H9 (cell line): ENCODE measurements around the gene LRRN4CL. TPM values are rescaled to one million over a fixed set of nuclear protein-coding genes. Genes with fewer than 3 reads are reported as not detected.
A peak's percentile ranks its signal among the peaks of the same experiment; 100 is the strongest.

Experiments used
- DNase-seq: peaks from one replicate; pipeline ENCODE4 v3.0.0-alpha.2; 2017
- H2AFZ ChIP-seq: one replicate; pipeline ENCODE4 v1.6.1; 2013; ENCODE audit warnings: mild to moderate bottlenecking, low read length, control low read depth, moderate library complexity
- H2AK5ac ChIP-seq: 2 replicates; pipeline ENCODE4 v1.6.1; 2013; ENCODE audit warnings: low read length, control low read depth, mixed read lengths; ENCODE audit not compliant: insufficient read length
- H2BK120ac ChIP-seq: one replicate; pipeline ENCODE4 v1.6.1; 2013; ENCODE audit warnings: low read depth, mild to moderate bottlenecking, low read length, control low read depth, inconsistent platforms; ENCODE audit not compliant: poor library complexity, severe bottlenecking
- H2BK12ac ChIP-seq: 2 replicates; pipeline ENCODE4 v1.6.1; 2013; ENCODE audit warnings: low read length, control low read depth, mixed read lengths, low read depth; ENCODE audit not compliant: insufficient read length
- H2BK15ac ChIP-seq: 2 replicates; pipeline ENCODE4 v1.6.1; 2013; ENCODE audit warnings: low read depth, low read length, control low read depth
- H2BK20ac ChIP-seq: one replicate; pipeline ENCODE4 v1.6.1; 2013; ENCODE audit warnings: low read depth, mild to moderate bottlenecking, low read length, control low read depth, inconsistent platforms; ENCODE audit not compliant: poor library complexity, severe bottlenecking
- H2BK5ac ChIP-seq: 2 replicates; pipeline ENCODE4 v1.6.1; 2013; ENCODE audit warnings: low read length, control low read depth, mixed read lengths; ENCODE audit not compliant: insufficient read length
- H3K14ac ChIP-seq: 2 replicates; pipeline ENCODE4 v1.6.1; 2013; ENCODE audit warnings: low read length, control low read depth; ENCODE audit not compliant: insufficient read depth
- H3K18ac ChIP-seq: 2 replicates; pipeline ENCODE4 v1.6.1; 2013; ENCODE audit warnings: low read depth, mild to moderate bottlenecking, mixed read lengths, low read length, control low read depth; ENCODE audit not compliant: insufficient read length
- H3K23ac ChIP-seq: 2 replicates; pipeline ENCODE4 v1.6.1; 2013; ENCODE audit warnings: low read length, control low read depth, mixed read lengths, low read depth; ENCODE audit not compliant: insufficient read length
- H3K23me2 ChIP-seq: 2 replicates; pipeline ENCODE4 v1.6.1; 2013; ENCODE audit warnings: low read depth, mild to moderate bottlenecking, mixed read lengths, low read length, control low read depth; ENCODE audit not compliant: insufficient read length, poor library complexity, severe bottlenecking
- H3K27ac ChIP-seq: 2 replicates; pipeline ENCODE4 v1.5.1; 2013; ENCODE audit warnings: low read length, control low read depth, mixed read lengths, low read depth; ENCODE audit not compliant: insufficient read length
- H3K27me3 ChIP-seq: 2 replicates; pipeline ENCODE4 v1.6.1; 2013; ENCODE audit warnings: low read length, control low read depth, inconsistent platforms; ENCODE audit not compliant: insufficient read depth
- H3K4ac ChIP-seq: 2 replicates; pipeline ENCODE4 v1.6.1; 2013; ENCODE audit warnings: low read depth, mild to moderate bottlenecking, control low read depth, inconsistent platforms, low read length, moderate library complexity
- H3K4me1 ChIP-seq: 2 replicates; pipeline ENCODE4 v1.6.1; 2013; ENCODE audit warnings: low read length, control low read depth, inconsistent platforms; ENCODE audit not compliant: insufficient read depth
- H3K4me2 ChIP-seq: 2 replicates; pipeline ENCODE4 v1.6.1; 2013; ENCODE audit warnings: low read length, control low read depth, mixed read lengths; ENCODE audit not compliant: insufficient read length, insufficient read depth
- H3K56ac ChIP-seq: 2 replicates; pipeline ENCODE4 v1.6.1; 2013; ENCODE audit warnings: low read depth, mild to moderate bottlenecking, mixed read lengths, low read length, control low read depth; ENCODE audit not compliant: insufficient read length
- H3K79me1 ChIP-seq: 2 replicates; pipeline ENCODE4 v1.6.1; 2013; ENCODE audit warnings: low read depth, mild to moderate bottlenecking, moderate library complexity, low read length, control low read depth, inconsistent platforms; ENCODE audit not compliant: insufficient read depth, poor library complexity, severe bottlenecking
- H3K79me2 ChIP-seq: 2 replicates; pipeline ENCODE4 v1.6.1; 2013; ENCODE audit warnings: low read length, control low read depth, inconsistent platforms; ENCODE audit not compliant: insufficient read depth
- H3K9ac ChIP-seq: 2 replicates; pipeline ENCODE4 v1.6.1; 2013; ENCODE audit warnings: low read length, control low read depth, mixed read lengths; ENCODE audit not compliant: insufficient read length; ENCODE audit errors: extremely low read depth
- H3K9me3 ChIP-seq: one replicate; pipeline ENCODE4 v1.6.1; 2013; ENCODE audit warnings: low read depth, low read length, inconsistent platforms; ENCODE audit not compliant: control insufficient read depth
- H3T11ph ChIP-seq: one replicate; pipeline ENCODE4 v1.6.1; 2013; ENCODE audit warnings: mild to moderate bottlenecking, low read length, control low read depth, inconsistent platforms
- H4K20me1 ChIP-seq: one replicate; pipeline ENCODE4 v1.6.1; 2013; ENCODE audit not compliant: control insufficient read depth, insufficient read length, insufficient read depth
- H4K5ac ChIP-seq: 2 replicates; pipeline ENCODE4 v1.6.1; 2013; ENCODE audit warnings: low read depth, mild to moderate bottlenecking, mixed read lengths, low read length, control low read depth; ENCODE audit not compliant: insufficient read length
- H4K8ac ChIP-seq: replicated peaks from 2 replicates; pipeline ENCODE4 v1.6.1; 2013; ENCODE audit warnings: low read length, control low read depth, mixed read lengths, low read depth; ENCODE audit not compliant: insufficient read length
- H4K91ac ChIP-seq: 2 replicates; pipeline ENCODE4 v1.6.1; 2013; ENCODE audit warnings: low read depth, mild to moderate bottlenecking, moderate library complexity, mixed read lengths, low read length, control low read depth; ENCODE audit not compliant: insufficient read length
- H3K27ac Mint-ChIP-seq, 3 experiments: 2 replicates in 2 of 3; 3 replicates in 1 of 3; pipeline ENCODE4 v1.8.0; 2020 to 2021; ENCODE audit warnings: mixed read lengths in 3 of 3, mild to moderate bottlenecking in 1 of 3, moderate library complexity in 1 of 3
- H3K27me3 Mint-ChIP-seq: 2 replicates; pipeline ENCODE4 v1.8.0; 2021; ENCODE audit warnings: low read depth, mild to moderate bottlenecking, moderate library complexity, mixed read lengths
- H3K36me3 Mint-ChIP-seq, 3 experiments: 2 replicates in 2 of 3; 3 replicates in 1 of 3; pipeline ENCODE4 v1.8.0; 2020 to 2021; ENCODE audit warnings: low read depth in 3 of 3, mixed read lengths in 3 of 3; ENCODE audit not compliant: insufficient read depth in 1 of 3
- H3K4me1 Mint-ChIP-seq, 2 experiments: 2 replicates each; pipeline ENCODE4 v1.8.0; 2020; ENCODE audit warnings: mixed read lengths in 2 of 2
- H3K4me3 Mint-ChIP-seq, 2 experiments: 2 replicates in 1 of 2; 3 replicates in 1 of 2; pipeline ENCODE4 v1.8.0; 2020 to 2021; ENCODE audit warnings: mild to moderate bottlenecking in 2 of 2, mixed read lengths in 2 of 2, moderate library complexity in 1 of 2
- H3K9me3 Mint-ChIP-seq, 2 experiments: 2 replicates in 1 of 2; 3 replicates in 1 of 2; pipeline ENCODE4 v1.8.0; 2020; ENCODE audit warnings: mild to moderate bottlenecking in 2 of 2, mixed read lengths in 2 of 2, moderate library complexity in 1 of 2
- WGBS: extraction: QIAGEN DNeasy Blood & Tissue Kit; methylation state at CpG from one replicate; pipeline ENCODE4 v1.1.7; 2013; ENCODE audit warnings: missing lambda C conversion rate, low lambda C conversion rate, mixed read lengths; ENCODE audit not compliant: insufficient read length; ENCODE audit errors: extremely low coverage; 5-methylcytosine and 5-hydroxymethylcytosine counted together
- total RNA-seq: library from RNA; stranded (reverse); gene quantifications from 2 replicates; pipeline ENCODE4 v1.2.1, GENCODE V29; 2021
- TF ChIP-seq, protein P1 (sequence below): fragments of 200-600 bp; sonication (generic); conservative IDR thresholded peaks from 3 replicates; pipeline ENCODE4 v1.8.0; 2021; ENCODE audit warnings: antibody characterized with exemption, mild to moderate bottlenecking

Gene LRRN4CL
- total RNA-seq, 1 experiment from 2014 or later = 0.59 TPM

DNA sequence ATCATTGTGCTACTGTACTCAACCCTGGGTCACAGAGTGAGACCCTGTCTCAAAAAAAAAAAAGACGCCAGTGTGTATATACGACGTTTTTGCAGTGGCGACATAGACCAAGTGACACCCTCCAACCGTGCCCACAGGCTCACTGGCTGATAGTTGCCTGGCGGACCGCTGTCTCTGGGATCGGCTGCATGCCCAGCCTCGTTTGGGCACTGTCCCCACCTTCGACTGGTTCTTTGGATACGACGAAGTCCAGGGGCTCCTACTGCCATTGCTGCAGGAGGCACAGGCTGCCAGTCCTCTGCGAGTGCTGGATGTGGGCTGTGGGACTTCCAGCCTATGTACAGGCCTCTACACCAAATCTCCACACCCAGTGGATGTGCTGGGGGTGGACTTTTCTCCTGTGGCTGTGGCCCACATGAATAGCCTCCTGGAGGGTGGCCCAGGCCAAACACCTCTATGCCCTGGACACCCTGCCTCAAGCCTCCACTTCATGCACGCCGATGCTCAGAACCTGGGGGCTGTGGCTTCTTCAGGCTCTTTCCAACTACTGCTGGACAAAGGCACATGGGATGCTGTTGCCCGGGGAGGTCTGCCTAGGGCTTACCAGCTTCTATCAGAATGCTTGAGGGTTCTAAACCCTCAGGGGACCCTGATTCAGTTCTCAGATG is 22.9 kb downstream of the LRRN4CL start:
- Mint-ChIP-seq H3K4me3 (peak overlapping the region; percentile 94 to 99), H3K36me3 (peaks cover 29 to 49% (median 29%) of the 10 kb centered on the region in 3 experiments), H3K4me1 (peaks cover 23 to 24% of the 10 kb centered on the region in 2 experiments), H3K27ac (peak overlapping the region in 2 of 3 experiments; percentile 73 to 90; a peak in 4 of 7 replicates), H3K9me3 (no peaks in the 10 kb centered on the region; a peak in 1 of 5 replicates), H3K27me3 (no peaks in the 10 kb centered on the region; the same call in none of the 2 replicates)
- H3K4me2 ChIP-seq = peak overlapping the region; percentile 86
- no CpG with 5 or more reads among the region's 16 CpGs for WGBS
- no peak overlapping the region for H3T11ph ChIP-seq
- H4K20me1 ChIP-seq = no peaks in the 10 kb centered on the region
- peak overlapping the region; percentile 95 for H3K9ac ChIP-seq
- no peak overlapping the region for H2BK120ac ChIP-seq
- no peak overlapping the region for H2BK5ac ChIP-seq
- H3K9me3 ChIP-seq = no peaks in the 10 kb centered on the region
- peaks cover 3% of the 10 kb centered on the region; the same call in 1 of the 2 replicates for H3K79me2 ChIP-seq
- H3K14ac ChIP-seq = no peak overlapping the region; the same call in 1 of the 2 replicates
- H2AFZ ChIP-seq = no peak overlapping the region
- H2BK20ac ChIP-seq = no peak overlapping the region
- TF ChIP-seq, protein P1, sequence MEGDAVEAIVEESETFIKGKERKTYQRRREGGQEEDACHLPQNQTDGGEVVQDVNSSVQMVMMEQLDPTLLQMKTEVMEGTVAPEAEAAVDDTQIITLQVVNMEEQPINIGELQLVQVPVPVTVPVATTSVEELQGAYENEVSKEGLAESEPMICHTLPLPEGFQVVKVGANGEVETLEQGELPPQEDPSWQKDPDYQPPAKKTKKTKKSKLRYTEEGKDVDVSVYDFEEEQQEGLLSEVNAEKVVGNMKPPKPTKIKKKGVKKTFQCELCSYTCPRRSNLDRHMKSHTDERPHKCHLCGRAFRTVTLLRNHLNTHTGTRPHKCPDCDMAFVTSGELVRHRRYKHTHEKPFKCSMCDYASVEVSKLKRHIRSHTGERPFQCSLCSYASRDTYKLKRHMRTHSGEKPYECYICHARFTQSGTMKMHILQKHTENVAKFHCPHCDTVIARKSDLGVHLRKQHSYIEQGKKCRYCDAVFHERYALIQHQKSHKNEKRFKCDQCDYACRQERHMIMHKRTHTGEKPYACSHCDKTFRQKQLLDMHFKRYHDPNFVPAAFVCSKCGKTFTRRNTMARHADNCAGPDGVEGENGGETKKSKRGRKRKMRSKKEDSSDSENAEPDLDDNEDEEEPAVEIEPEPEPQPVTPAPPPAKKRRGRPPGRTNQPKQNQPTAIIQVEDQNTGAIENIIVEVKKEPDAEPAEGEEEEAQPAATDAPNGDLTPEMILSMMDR = no peak
- H3K18ac ChIP-seq = no peak overlapping the region
- H3K27me3 ChIP-seq = no peaks in the 10 kb centered on the region
- H4K5ac ChIP-seq = no peak overlapping the region
- H2BK15ac ChIP-seq = no peak overlapping the region
- peaks cover 2% of the 10 kb centered on the region; the same call in 1 of the 2 replicates for H3K4me1 ChIP-seq
- H3K27ac ChIP-seq = no peak overlapping the region
- H2AK5ac ChIP-seq = no peak overlapping the region
- DNase-seq = no peak
- H4K91ac ChIP-seq = no peak overlapping the region
- H2BK12ac ChIP-seq = no peak overlapping the region
- H3K4ac ChIP-seq = no peak overlapping the region
- no peak overlapping the region for H3K23ac ChIP-seq
- H3K79me1 ChIP-seq = no peaks in the 10 kb centered on the region
- peaks cover 17% of the 10 kb centered on the region for H3K23me2 ChIP-seq
- no peak overlapping the region for H4K8ac ChIP-seq
- H3K56ac ChIP-seq = no peak overlapping the region
